H9 (cell line): ENCODE data around the gene ATXN10. TPM values are rescaled to one million over a fixed set of nuclear protein-coding genes. Genes with fewer than 3 reads are reported as not detected.
A peak's percentile ranks its signal among the peaks of the same experiment; 100 is the strongest.

Experiments used
- DNase-seq: peaks from one replicate; pipeline ENCODE4 v3.0.0-alpha.2; 2017
- H2AFZ ChIP-seq: one replicate; pipeline ENCODE4 v1.6.1; 2013; ENCODE audit warnings: mild to moderate bottlenecking, low read length, control low read depth, moderate library complexity
- H2AK5ac ChIP-seq: 2 replicates; pipeline ENCODE4 v1.6.1; 2013; ENCODE audit warnings: low read length, control low read depth, mixed read lengths; ENCODE audit not compliant: insufficient read length
- H2BK120ac ChIP-seq: one replicate; pipeline ENCODE4 v1.6.1; 2013; ENCODE audit warnings: low read depth, mild to moderate bottlenecking, low read length, control low read depth, inconsistent platforms; ENCODE audit not compliant: poor library complexity, severe bottlenecking
- H2BK12ac ChIP-seq: 2 replicates; pipeline ENCODE4 v1.6.1; 2013; ENCODE audit warnings: low read length, control low read depth, mixed read lengths, low read depth; ENCODE audit not compliant: insufficient read length
- H2BK15ac ChIP-seq: 2 replicates; pipeline ENCODE4 v1.6.1; 2013; ENCODE audit warnings: low read depth, low read length, control low read depth
- H2BK20ac ChIP-seq: one replicate; pipeline ENCODE4 v1.6.1; 2013; ENCODE audit warnings: low read depth, mild to moderate bottlenecking, low read length, control low read depth, inconsistent platforms; ENCODE audit not compliant: poor library complexity, severe bottlenecking
- H2BK5ac ChIP-seq: 2 replicates; pipeline ENCODE4 v1.6.1; 2013; ENCODE audit warnings: low read length, control low read depth, mixed read lengths; ENCODE audit not compliant: insufficient read length
- H3K14ac ChIP-seq: 2 replicates; pipeline ENCODE4 v1.6.1; 2013; ENCODE audit warnings: low read length, control low read depth; ENCODE audit not compliant: insufficient read depth
- H3K18ac ChIP-seq: 2 replicates; pipeline ENCODE4 v1.6.1; 2013; ENCODE audit warnings: low read depth, mild to moderate bottlenecking, mixed read lengths, low read length, control low read depth; ENCODE audit not compliant: insufficient read length
- H3K23ac ChIP-seq: 2 replicates; pipeline ENCODE4 v1.6.1; 2013; ENCODE audit warnings: low read length, control low read depth, mixed read lengths, low read depth; ENCODE audit not compliant: insufficient read length
- H3K23me2 ChIP-seq: 2 replicates; pipeline ENCODE4 v1.6.1; 2013; ENCODE audit warnings: low read depth, mild to moderate bottlenecking, mixed read lengths, low read length, control low read depth; ENCODE audit not compliant: insufficient read length, poor library complexity, severe bottlenecking
- H3K27ac ChIP-seq: 2 replicates; pipeline ENCODE4 v1.5.1; 2013; ENCODE audit warnings: low read length, control low read depth, mixed read lengths, low read depth; ENCODE audit not compliant: insufficient read length
- H3K27me3 ChIP-seq: 2 replicates; pipeline ENCODE4 v1.6.1; 2013; ENCODE audit warnings: low read length, control low read depth, inconsistent platforms; ENCODE audit not compliant: insufficient read depth
- H3K4ac ChIP-seq: 2 replicates; pipeline ENCODE4 v1.6.1; 2013; ENCODE audit warnings: low read depth, mild to moderate bottlenecking, control low read depth, inconsistent platforms, low read length, moderate library complexity
- H3K4me1 ChIP-seq: 2 replicates; pipeline ENCODE4 v1.6.1; 2013; ENCODE audit warnings: low read length, control low read depth, inconsistent platforms; ENCODE audit not compliant: insufficient read depth
- H3K4me2 ChIP-seq: 2 replicates; pipeline ENCODE4 v1.6.1; 2013; ENCODE audit warnings: low read length, control low read depth, mixed read lengths; ENCODE audit not compliant: insufficient read length, insufficient read depth
- H3K56ac ChIP-seq: 2 replicates; pipeline ENCODE4 v1.6.1; 2013; ENCODE audit warnings: low read depth, mild to moderate bottlenecking, mixed read lengths, low read length, control low read depth; ENCODE audit not compliant: insufficient read length
- H3K79me1 ChIP-seq: 2 replicates; pipeline ENCODE4 v1.6.1; 2013; ENCODE audit warnings: low read depth, mild to moderate bottlenecking, moderate library complexity, low read length, control low read depth, inconsistent platforms; ENCODE audit not compliant: insufficient read depth, poor library complexity, severe bottlenecking
- H3K79me2 ChIP-seq: 2 replicates; pipeline ENCODE4 v1.6.1; 2013; ENCODE audit warnings: low read length, control low read depth, inconsistent platforms; ENCODE audit not compliant: insufficient read depth
- H3K9ac ChIP-seq: 2 replicates; pipeline ENCODE4 v1.6.1; 2013; ENCODE audit warnings: low read length, control low read depth, mixed read lengths; ENCODE audit not compliant: insufficient read length; ENCODE audit errors: extremely low read depth
- H3K9me3 ChIP-seq: one replicate; pipeline ENCODE4 v1.6.1; 2013; ENCODE audit warnings: low read depth, low read length, inconsistent platforms; ENCODE audit not compliant: control insufficient read depth
- H3T11ph ChIP-seq: one replicate; pipeline ENCODE4 v1.6.1; 2013; ENCODE audit warnings: mild to moderate bottlenecking, low read length, control low read depth, inconsistent platforms
- H4K20me1 ChIP-seq: one replicate; pipeline ENCODE4 v1.6.1; 2013; ENCODE audit not compliant: control insufficient read depth, insufficient read length, insufficient read depth
- H4K5ac ChIP-seq: 2 replicates; pipeline ENCODE4 v1.6.1; 2013; ENCODE audit warnings: low read depth, mild to moderate bottlenecking, mixed read lengths, low read length, control low read depth; ENCODE audit not compliant: insufficient read length
- H4K8ac ChIP-seq: replicated peaks from 2 replicates; pipeline ENCODE4 v1.6.1; 2013; ENCODE audit warnings: low read length, control low read depth, mixed read lengths, low read depth; ENCODE audit not compliant: insufficient read length
- H4K91ac ChIP-seq: 2 replicates; pipeline ENCODE4 v1.6.1; 2013; ENCODE audit warnings: low read depth, mild to moderate bottlenecking, moderate library complexity, mixed read lengths, low read length, control low read depth; ENCODE audit not compliant: insufficient read length
- H3K27ac Mint-ChIP-seq, 3 experiments: 2 replicates in 2 of 3; 3 replicates in 1 of 3; pipeline ENCODE4 v1.8.0; 2020 to 2021; ENCODE audit warnings: mixed read lengths in 3 of 3, mild to moderate bottlenecking in 1 of 3, moderate library complexity in 1 of 3
- H3K27me3 Mint-ChIP-seq: 2 replicates; pipeline ENCODE4 v1.8.0; 2021; ENCODE audit warnings: low read depth, mild to moderate bottlenecking, moderate library complexity, mixed read lengths
- H3K36me3 Mint-ChIP-seq, 3 experiments: 2 replicates in 2 of 3; 3 replicates in 1 of 3; pipeline ENCODE4 v1.8.0; 2020 to 2021; ENCODE audit warnings: low read depth in 3 of 3, mixed read lengths in 3 of 3; ENCODE audit not compliant: insufficient read depth in 1 of 3
- H3K4me1 Mint-ChIP-seq, 2 experiments: 2 replicates each; pipeline ENCODE4 v1.8.0; 2020; ENCODE audit warnings: mixed read lengths in 2 of 2
- H3K4me3 Mint-ChIP-seq, 2 experiments: 2 replicates in 1 of 2; 3 replicates in 1 of 2; pipeline ENCODE4 v1.8.0; 2020 to 2021; ENCODE audit warnings: mild to moderate bottlenecking in 2 of 2, mixed read lengths in 2 of 2, moderate library complexity in 1 of 2
- H3K9me3 Mint-ChIP-seq, 2 experiments: 2 replicates in 1 of 2; 3 replicates in 1 of 2; pipeline ENCODE4 v1.8.0; 2020; ENCODE audit warnings: mild to moderate bottlenecking in 2 of 2, mixed read lengths in 2 of 2, moderate library complexity in 1 of 2
- CTCF ChIP-seq: fragments of 200-600 bp; sonication (generic); conservative IDR thresholded peaks from 3 replicates; pipeline ENCODE4 v1.8.0; 2021; ENCODE audit warnings: antibody characterized with exemption, mild to moderate bottlenecking
- WGBS: extraction: QIAGEN DNeasy Blood & Tissue Kit; methylation state at CpG from one replicate; pipeline ENCODE4 v1.1.7; 2013; ENCODE audit warnings: missing lambda C conversion rate, low lambda C conversion rate, mixed read lengths; ENCODE audit not compliant: insufficient read length; ENCODE audit errors: extremely low coverage; 5-methylcytosine and 5-hydroxymethylcytosine counted together
- total RNA-seq: library from RNA; stranded (reverse); gene quantifications from 2 replicates; pipeline ENCODE4 v1.2.1, GENCODE V29; 2021

ATXN10 gene
- total RNA-seq, 1 experiment from 2014 or later, result 210 TPM

GRCh38 chr22:45693835-45694234 lies 22.2 kb downstream of the ATXN10 start:
- Histone ChIP-seq H2BK5ac (no peak overlapping the region), H3K27ac (no peak overlapping the region), H3K79me1 (peaks cover 6% of the 10 kb centered on the region), H2BK12ac (no peak overlapping the region), H3K4me2 (no peak overlapping the region), H3K23me2 (no peaks in the 10 kb centered on the region), H2AFZ (no peak overlapping the region), H3K56ac (no peak overlapping the region), H2BK15ac (no peak overlapping the region), H3K23ac (no peak overlapping the region), H4K20me1 (no peaks in the 10 kb centered on the region), H3K4ac (no peak overlapping the region), H3K9ac (no peak overlapping the region), H3K79me2 (peaks cover 3% of the 10 kb centered on the region; the same call in 1 of the 2 replicates), H3K9me3 (no peaks in the 10 kb centered on the region), H3K18ac (no peak overlapping the region), H2AK5ac (no peak overlapping the region), H2BK20ac (no peak overlapping the region), H4K5ac (no peak overlapping the region), H4K8ac (no peak overlapping the region), H3T11ph (no peak overlapping the region), H4K91ac (no peak overlapping the region), H2BK120ac (no peak overlapping the region), H3K27me3 (no peaks in the 10 kb centered on the region), H3K4me1 (no peaks in the 10 kb centered on the region; the same call in 1 of the 2 replicates), H3K14ac (no peak overlapping the region)
- WGBS, result no CpG with 5 or more reads among the region's 4 CpGs
- no peak for TF ChIP-seq CTCF
- Mint-ChIP-seq H3K36me3 (peaks cover 26 to 67% (median 62%) of the 10 kb centered on the region in 3 experiments), H3K27ac (0 out of 7 replicates have a peak overlapping the region, but pooled peaks of 1 of the 3 experiments have one; percentile 34), H3K27me3 (no peaks in the 10 kb centered on the region), H3K9me3 (no peaks in the 10 kb centered on the region), H3K4me3 (no peak overlapping the region), H3K4me1 (peaks cover 3 to 9% of the 10 kb centered on the region in 2 experiments; a peak in 2 of 4 replicates)
- no peak for DNase-seq
